Omental fat pad (tissue), 4 donors: ENCODE results near the gene B4GALT7. TPM values are rescaled to one million over a fixed set of nuclear protein-coding genes. Genes with fewer than 3 reads are reported as not detected.

Experiments
- ATAC-seq: fragments of 150-250 bp; one replicate; pipeline ENCODE4 v1.9.1; 2016; ENCODE audit warnings: mild to moderate bottlenecking, moderate library complexity; ENCODE audit not compliant: low FRiP score
- DNase-seq: peaks from one replicate; pipeline ENCODE4 v3.0.0-alpha.2; 2019; ENCODE audit warnings: low spot score
- CTCF ChIP-seq, 3 donors: fragments of 450-650 bp; IDR thresholded peaks; one replicate each; pipeline ENCODE4 v1.5.1; 2016 to 2017; ENCODE audit warnings: antibody characterized with exemption in 3 of 3, mild to moderate bottlenecking in 3 of 3, moderate library complexity in 2 of 3
- total RNA-seq, 4 donors: library from RNA; depleted of rRNA; stranded (reverse); fragments of >200 nt; gene quantifications; one replicate each; pipeline ENCODE4 v1.1.0, GENCODE V29; 2016

B4GALT7 gene
- total RNA-seq, 4 donors from 2014 or later = 19.5 to 46.4 (median 25.8) TPM

- TF ChIP-seq CTCF (IDR thresholded peaks at IDR 0.05) = no peak
- no peak for DNase-seq
- ATAC-seq = no peak
Measured at GRCh38 chr5:177605078-177605477, 5.1 kb downstream of the B4GALT7 start.

DNA sequence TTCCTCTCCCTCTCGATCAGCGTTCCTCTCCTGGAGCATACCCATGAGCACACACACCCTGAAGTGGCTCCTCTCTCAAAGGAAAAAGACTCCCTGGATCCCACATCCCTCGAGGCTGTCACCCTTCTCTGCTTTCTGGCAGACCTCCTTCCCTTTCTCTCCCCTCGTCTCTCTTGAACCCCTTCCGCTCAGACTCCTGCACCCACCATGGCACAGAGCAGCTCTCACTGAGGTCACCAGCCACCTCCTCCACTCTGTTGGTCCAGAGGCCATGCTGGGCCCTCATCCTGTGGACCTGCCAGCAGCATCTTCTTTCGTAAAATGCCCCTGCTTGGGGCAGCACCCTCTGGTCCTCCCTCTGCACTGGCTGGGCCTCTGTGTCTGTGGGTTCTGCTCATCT lies 5.7 kb downstream of the B4GALT7 start:
- DNase-seq = no peak
- TF ChIP-seq CTCF (IDR thresholded peaks at IDR 0.05) = no peak

GRCh38 chr5:177606071-177607051 lies 6.4 kb downstream of the B4GALT7 start:
- TF ChIP-seq CTCF (IDR thresholded peaks at IDR 0.05) = no peak
- DNase-seq = no peak
- ATAC-seq = no peak

More for the DNA sequence above, 5.7 kb downstream of the B4GALT7 start:
- no peak for ATAC-seq

DNA sequence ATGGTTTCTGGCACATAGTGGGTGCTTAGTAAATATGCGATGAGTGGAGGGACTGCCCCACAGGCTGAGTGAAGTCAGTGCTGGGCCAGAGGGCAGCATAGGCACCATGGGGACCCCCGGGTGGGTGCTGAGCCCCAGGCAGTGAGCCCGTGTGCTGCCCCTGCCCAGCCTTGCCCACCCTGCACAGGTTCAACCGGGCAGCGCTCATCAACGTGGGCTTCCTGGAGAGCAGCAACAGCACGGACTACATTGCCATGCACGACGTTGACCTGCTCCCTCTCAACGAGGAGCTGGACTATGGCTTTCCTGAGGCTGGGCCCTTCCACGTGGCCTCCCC lies 7.2 kb downstream of the B4GALT7 start:
- DNase-seq (no peak), ATAC-seq (no peak)
- TF ChIP-seq CTCF (IDR thresholded peaks at IDR 0.05) = no peak

DNA sequence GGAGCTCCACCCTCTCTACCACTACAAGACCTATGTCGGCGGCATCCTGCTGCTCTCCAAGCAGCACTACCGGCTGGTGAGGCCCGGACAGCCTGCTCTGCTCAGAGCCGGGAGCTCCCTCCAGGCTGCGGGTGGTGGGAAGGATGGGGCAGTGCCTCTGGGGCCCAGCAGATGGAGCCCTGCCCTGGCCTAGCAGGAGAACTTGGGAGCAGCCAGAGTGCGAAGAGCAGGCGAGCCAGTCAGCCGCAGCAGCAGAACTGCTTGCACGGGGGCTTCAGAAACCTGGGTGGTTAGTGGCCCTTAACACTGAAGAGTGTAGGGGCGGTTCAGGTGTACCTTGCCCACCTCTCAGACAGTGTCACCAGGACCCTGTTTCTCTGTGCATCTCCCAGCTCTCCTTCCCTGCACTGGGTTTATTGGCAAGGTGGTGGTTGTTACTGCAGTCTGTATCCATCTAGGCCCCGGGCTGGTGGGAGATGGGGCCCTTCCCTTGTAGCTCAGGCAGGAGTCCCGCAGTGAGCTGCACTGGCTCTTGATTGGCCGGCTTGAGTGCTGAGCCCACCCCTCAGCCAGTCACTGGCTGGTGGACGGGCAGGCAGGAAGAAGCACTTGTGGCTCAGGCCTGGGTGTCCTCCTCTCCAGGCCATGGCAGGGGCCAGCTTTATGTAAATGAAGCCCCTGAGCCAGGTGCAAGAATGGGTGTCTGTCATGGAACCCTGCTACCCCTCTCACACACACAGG lies 7.7 kb downstream of the B4GALT7 start:
- ATAC-seq = peak; percentile 81
- TF ChIP-seq CTCF (IDR thresholded peaks at IDR 0.05) = peak in 1 of 3 donors; percentile 64
- DNase-seq = peak; percentile 46

DNA sequence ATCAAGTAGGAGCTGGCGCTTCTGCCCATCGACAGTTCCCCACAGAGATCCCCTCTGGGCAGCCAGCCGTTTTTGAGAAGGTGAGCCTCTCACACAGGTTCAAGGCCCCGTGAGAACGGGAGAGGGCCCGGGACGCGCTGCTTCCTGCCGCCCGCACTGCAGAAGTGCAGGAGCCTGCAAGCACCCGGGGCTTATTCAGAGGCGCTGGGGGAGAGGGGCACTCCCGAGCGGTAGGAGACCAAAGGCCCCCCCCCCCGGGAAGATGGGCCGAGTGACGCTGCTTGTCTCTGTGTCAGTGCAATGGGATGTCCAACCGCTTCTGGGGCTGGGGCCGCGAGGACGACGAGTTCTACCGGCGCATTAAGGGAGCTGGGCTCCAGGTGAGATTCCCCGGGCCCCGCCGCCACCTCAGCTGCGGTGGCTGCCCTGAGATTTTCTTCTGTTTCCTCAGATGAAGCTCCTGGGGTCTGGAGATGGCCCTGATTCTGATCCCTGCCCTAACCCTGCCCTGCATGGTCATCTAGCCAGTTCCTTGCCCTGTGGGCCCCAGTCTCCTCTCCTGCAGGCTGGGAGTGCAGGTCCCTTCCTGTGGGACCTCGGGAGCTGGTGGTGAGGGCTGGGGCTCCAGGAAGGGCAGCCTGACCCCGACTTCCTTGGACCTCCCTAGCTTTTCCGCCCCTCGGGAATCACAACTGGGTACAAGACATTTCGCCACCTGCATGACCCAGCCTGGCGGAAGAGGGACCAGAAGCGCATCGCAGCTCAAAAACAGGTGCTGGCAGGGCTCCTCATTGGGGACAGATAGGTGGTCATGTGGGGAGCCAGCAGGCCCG lies 8.5 kb downstream of the B4GALT7 start:
- ATAC-seq (no peak), DNase-seq (no peak)
- no peak for TF ChIP-seq CTCF (IDR thresholded peaks at IDR 0.05)
